ENCODE results near the gene A3GALT2. TPM values are rescaled to one million over a fixed set of nuclear protein-coding genes. Genes with fewer than 3 reads are reported as not detected.

A3GALT2 gene
- total RNA-seq, 1 donor from 2014 or later: not detected

GRCh38 chr1:33363470-33363861, 42.6 kb upstream of the A3GALT2 start:
- Histone ChIP-seq H3K4me3 (peak overlapping the region; percentile 33), H3K27me3 (no peaks in the 10 kb centered on the region), H3K36me3 (no peaks in the 10 kb centered on the region), H2AFZ (replicated peaks) (no peak overlapping the region), H3K27ac (peak overlapping the region; percentile 94), H3K79me2 (ENCODE audit: low read depth) (peaks cover 7% of the 10 kb centered on the region), H3F3A (ENCODE audit: low read depth) (peaks cover 41% of the 10 kb centered on the region), H4K20me1 (ENCODE audit: low read depth) (no peaks in the 10 kb centered on the region), H3K9ac (peak overlapping the region; percentile 30), H3K4me1 (peaks cover 74% of the 10 kb centered on the region), H3K9me3 (ENCODE audit: low read depth) (no peaks in the 10 kb centered on the region), H3K4me2 (peak overlapping the region; percentile 72)
- no peaks in the 10 kb centered on the region for H3K9me3 Mint-ChIP-seq
- peaks cover 90% of the 10 kb centered on the region for H3K4me1 Mint-ChIP-seq
- H3K27me3 Mint-ChIP-seq (ENCODE audit: insufficient read depth, low read depth): peaks cover 9% of the 10 kb centered on the region
- H3K36me3 Mint-ChIP-seq: peaks cover 10% of the 10 kb centered on the region
- H3K27ac Mint-ChIP-seq: peak overlapping the region; percentile 99
- H3K4me3 Mint-ChIP-seq: peak overlapping the region; percentile 72
- peak; percentile 83 for DNase-seq (ENCODE audit: low spot score)
- TF ChIP-seq CTCF (IDR thresholded peaks at IDR 0.05) (no peak), EZH2 (IDR thresholded peaks at IDR 0.05) (no peak), EZH2phosphoT487 (IDR thresholded peaks at IDR 0.05) (no peak)

GRCh38 chr1:33363021-33363420, 42.1 kb upstream of the A3GALT2 start:
- Histone ChIP-seq H3K9ac (peak overlapping the region; percentile 30), H3K4me2 (peak overlapping the region; percentile 72)

GRCh38 chr1:33361532-33362235, 40.8 kb upstream of the A3GALT2 start:
- H3K36me3 ChIP-seq: no peaks in the 10 kb centered on the region
- Mint-ChIP-seq H3K36me3 (peaks cover 16% of the 10 kb centered on the region), H3K9me3 (no peaks in the 10 kb centered on the region), H3K4me1 (peaks cover 90% of the 10 kb centered on the region), H3K4me3 (peak overlapping the region; percentile 72), H3K27ac (peak overlapping the region; percentile 99), H3K27me3 (ENCODE audit: insufficient read depth, low read depth) (peaks cover 7% of the 10 kb centered on the region)
- DNase-seq (ENCODE audit: low spot score): no peak
- H3K4me3 ChIP-seq: no peak overlapping the region
- H3K27ac ChIP-seq: no peak overlapping the region
- H3K27me3 ChIP-seq: no peaks in the 10 kb centered on the region
- peaks cover 79% of the 10 kb centered on the region for H3K4me1 ChIP-seq
- no peak overlapping the region for H3K9ac ChIP-seq
- H2AFZ ChIP-seq (replicated peaks): no peak overlapping the region
- TF ChIP-seq CTCF (IDR thresholded peaks at IDR 0.05) (no peak), EZH2 (IDR thresholded peaks at IDR 0.05) (no peak), EZH2phosphoT487 (IDR thresholded peaks at IDR 0.05) (no peak)
- H3F3A ChIP-seq (ENCODE audit: low read depth): peaks cover 52% of the 10 kb centered on the region
- peaks cover 7% of the 10 kb centered on the region for H3K79me2 ChIP-seq (ENCODE audit: low read depth)
- H3K4me2 ChIP-seq: peak overlapping the region; percentile 72
- H3K9me3 ChIP-seq (ENCODE audit: low read depth): no peaks in the 10 kb centered on the region
- no peaks in the 10 kb centered on the region for H4K20me1 ChIP-seq (ENCODE audit: low read depth)

More at GRCh38 chr1:33363021-33363420, 42.1 kb upstream of the A3GALT2 start:
- Histone ChIP-seq H3K36me3 (no peaks in the 10 kb centered on the region), H4K20me1 (ENCODE audit: low read depth) (no peaks in the 10 kb centered on the region), H3K9me3 (ENCODE audit: low read depth) (no peaks in the 10 kb centered on the region), H2AFZ (replicated peaks) (no peak overlapping the region), H3K27ac (peak overlapping the region; percentile 94), H3K27me3 (no peaks in the 10 kb centered on the region), H3F3A (ENCODE audit: low read depth) (peaks cover 46% of the 10 kb centered on the region), H3K4me3 (peak overlapping the region; percentile 33), H3K4me1 (peaks cover 78% of the 10 kb centered on the region), H3K79me2 (ENCODE audit: low read depth) (peaks cover 7% of the 10 kb centered on the region)
- peaks cover 9% of the 10 kb centered on the region for H3K27me3 Mint-ChIP-seq (ENCODE audit: insufficient read depth, low read depth)
- H3K9me3 Mint-ChIP-seq: no peaks in the 10 kb centered on the region
- no peak for DNase-seq (ENCODE audit: low spot score)
- peak overlapping the region; percentile 99 for H3K27ac Mint-ChIP-seq
- H3K36me3 Mint-ChIP-seq: peaks cover 10% of the 10 kb centered on the region
- no peak for TF ChIP-seq CTCF (IDR thresholded peaks at IDR 0.05)
- peaks cover 93% of the 10 kb centered on the region for H3K4me1 Mint-ChIP-seq
- H3K4me3 Mint-ChIP-seq: peak overlapping the region; percentile 72
